Right cardiac atrium (tissue), 5 donors: ENCODE data around the gene TUBB. TPM values are rescaled to one million over a fixed set of nuclear protein-coding genes. Genes with fewer than 3 reads are reported as not detected.
A peak's percentile ranks its signal among the peaks of the same experiment; 100 is the strongest.

Experiments used
- ATAC-seq, 2 donors: fragments of 200-7000 bp; cut with Tn5 transposase; one replicate each; pipeline versions ENCODE4 v1.8.0 to v1.9.1; 2020; ENCODE audit warnings: moderate library complexity in 2 of 2, mild to moderate bottlenecking in 1 of 2
- DNase-seq, 3 donors: peaks; one replicate each; pipeline ENCODE4 v3.0.0-alpha.2; 2020
- H3K27ac ChIP-seq: one replicate; pipeline ENCODE4 v1.5.1; 2013; ENCODE audit warnings: mild to moderate bottlenecking, low read length, control low read depth, moderate library complexity
- H3K27me3 ChIP-seq: one replicate; pipeline ENCODE4 v1.6.1; 2013; ENCODE audit not compliant: control insufficient read depth, insufficient read depth
- H3K4me1 ChIP-seq: one replicate; pipeline ENCODE4 v1.6.1; 2013; ENCODE audit warnings: low read length; ENCODE audit not compliant: control insufficient read depth, insufficient read depth
- H3K4me3 ChIP-seq: one replicate; pipeline ENCODE4 v1.5.1; 2013; ENCODE audit warnings: low read length, control low read depth
- H3K9me3 ChIP-seq: one replicate; pipeline ENCODE4 v1.6.1; 2013; ENCODE audit warnings: low read length; ENCODE audit not compliant: control insufficient read depth
- WGBS: extraction: QIAGEN DNeasy Blood & Tissue Kit; methylation state at CpG from one replicate; pipeline ENCODE4 v1.1.7; 2013; 5-methylcytosine and 5-hydroxymethylcytosine counted together
- intact Hi-C, 4 donors: fragments of 100-400 bp; cut with DNase I; formaldehyde crosslinking; loops; one replicate each; pipeline versions ENCODE4 v1.11.0 to v1.14.0; 2022 to 2023
- polyA plus RNA-seq: library from polyadenylated mRNA; stranded (reverse); fragments of 200-250 nt; gene quantifications from one replicate; pipeline ENCODE4 v1.2.3, GENCODE V29; 2013
- total RNA-seq, 4 donors: library from RNA; stranded (reverse); fragmentation: NEBNext Ultra II Directional; extraction: Animal tissue kit (Norgen Biotek cat#: 25700); gene quantifications; one replicate each; pipeline ENCODE4 v1.2.1, GENCODE V29; 2021
- donor health status: healthy with polysubstance abuse.
- donor health status: DM: no; HTN: yes; CAD: no.
- donor health status: DM: no; HTN: no; CAD: no.
- donor health status: DM: no; HTN: yes; CAD: no; lungs with severe emphysema.
- donor health status: DM: yes; HTN: yes; CAD: no.

The TUBB gene
- total and polyA plus RNA-seq, 5 donors: 130 to 250 (median 171) TPM

GRCh38 chr6:30767158-30767943 lies 47.2 kb downstream of the TUBB start:
- Histone ChIP-seq H3K27me3 (no peaks in the 10 kb centered on the region), H3K4me3 (no peak overlapping the region), H3K9me3 (no peaks in the 10 kb centered on the region), H3K4me1 (peaks cover 17% of the 10 kb centered on the region), H3K27ac (peak overlapping the region; percentile 32)
- DNase-seq (no peak), ATAC-seq (no peak)
- intact Hi-C loops: no loop called here
- WGBS: 74% methylated on average over 9 of the region's 9 CpGs

DNA sequence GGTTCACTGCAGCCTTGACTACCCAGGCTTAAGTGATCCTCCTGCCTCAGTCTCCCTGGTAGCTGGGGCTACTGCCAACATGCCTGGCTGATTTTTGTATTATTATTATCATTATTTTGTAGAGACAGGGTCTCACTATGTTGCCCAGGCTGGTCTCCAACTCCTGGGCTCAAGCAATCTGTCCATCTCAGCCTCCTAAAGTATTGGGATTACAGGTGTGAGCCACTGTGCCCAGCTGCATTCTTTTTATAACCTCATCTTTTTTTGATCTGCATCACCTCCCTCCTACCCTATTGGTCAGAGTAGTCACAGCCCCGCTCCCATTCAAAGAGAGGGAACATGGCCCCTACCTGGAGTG lies 47.8 kb downstream of the TUBB start:
- DNase-seq (no peak), ATAC-seq (no peak)
- H3K4me3 ChIP-seq: no peak overlapping the region
- H3K4me1 ChIP-seq: peaks cover 17% of the 10 kb centered on the region
- no peaks in the 10 kb centered on the region for H3K27me3 ChIP-seq
- no peaks in the 10 kb centered on the region for H3K9me3 ChIP-seq
- intact Hi-C loops: no loop called here
- WGBS: 97% methylated on average over 1 of the region's 1 CpG
- no peak overlapping the region for H3K27ac ChIP-seq

DNA sequence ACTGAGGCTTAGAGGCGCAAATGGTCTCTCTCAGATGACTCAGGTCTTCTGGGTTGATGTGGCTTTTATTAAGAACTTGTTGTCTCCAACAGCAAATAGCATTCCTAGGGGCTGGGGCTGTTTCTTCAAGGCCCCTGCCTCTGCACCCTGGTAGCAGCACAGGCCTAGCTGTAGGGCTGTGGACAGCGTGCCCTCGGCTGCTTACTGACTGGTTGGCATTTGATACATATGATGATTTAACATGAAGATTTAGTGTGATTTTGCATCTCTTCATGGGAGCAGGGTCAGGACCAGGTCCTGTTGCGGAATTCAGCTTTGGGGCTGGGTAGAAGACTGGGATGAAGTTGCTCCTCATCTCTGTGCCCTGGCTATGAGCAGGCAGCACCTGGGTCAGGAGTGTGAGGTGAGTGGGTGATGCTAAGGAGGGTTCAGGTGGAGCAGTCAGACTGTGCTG lies 48.5 kb downstream of the TUBB start:
- intact Hi-C loops: no loop called here
- 96% methylated on average over 4 of the region's 4 CpGs for WGBS
- ATAC-seq: no peak

GRCh38 chr6:30769088-30769852 lies 49.1 kb downstream of the TUBB start:
- H3K4me3 ChIP-seq: no peak overlapping the region
- peak in 2 of 3 donors; percentile 65 to 70 for DNase-seq
- H3K27ac ChIP-seq: peak overlapping the region; percentile 47
- H3K27me3 ChIP-seq: no peaks in the 10 kb centered on the region
- peaks cover 12% of the 10 kb centered on the region for H3K4me1 ChIP-seq
- peak; percentile 74 to 92 for ATAC-seq
- no peaks in the 10 kb centered on the region for H3K9me3 ChIP-seq
- 21% methylated on average over 16 of the region's 16 CpGs for WGBS
- intact Hi-C loops: no loop called here

More for the DNA sequence above, 48.5 kb downstream of the TUBB start:
- no peaks in the 10 kb centered on the region for H3K27me3 ChIP-seq
- H3K9me3 ChIP-seq: no peaks in the 10 kb centered on the region
- no peak for DNase-seq
- no peak overlapping the region for H3K4me3 ChIP-seq
- peaks cover 14% of the 10 kb centered on the region for H3K4me1 ChIP-seq
- H3K27ac ChIP-seq: peak overlapping the region; percentile 47

DNA sequence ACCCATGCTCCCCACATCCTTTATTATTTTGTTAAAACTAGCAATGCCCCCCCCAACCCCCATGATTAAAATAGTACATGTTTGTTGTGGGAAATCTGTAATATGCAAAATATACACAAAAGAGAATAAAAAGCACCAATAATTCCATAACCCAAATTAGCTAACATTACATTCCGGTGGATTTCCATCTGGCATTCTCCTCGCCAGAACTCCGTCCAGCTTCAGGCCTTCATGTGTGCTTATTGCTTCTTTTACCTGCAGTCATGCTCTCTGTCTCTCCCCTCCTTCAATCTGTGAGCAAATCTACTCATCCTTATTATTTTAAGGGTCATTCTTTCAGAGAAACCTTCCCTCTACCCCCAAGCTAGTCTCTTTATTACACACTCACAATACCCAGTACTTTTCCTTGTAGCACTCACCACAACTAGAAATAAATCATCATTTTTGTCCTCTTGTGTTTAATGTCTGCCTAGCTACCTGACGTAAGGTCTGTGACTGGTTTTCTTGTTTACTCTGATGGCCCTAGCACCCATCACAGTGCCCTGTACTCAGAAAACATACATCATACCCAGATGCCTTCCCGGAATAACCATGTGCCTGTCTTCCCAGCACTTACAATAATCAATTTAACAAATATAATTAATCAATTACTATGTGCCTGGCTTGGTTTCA lies 49.8 kb downstream of the TUBB start:
- ATAC-seq (no peak), DNase-seq (no peak)
- Histone ChIP-seq H3K27me3 (no peaks in the 10 kb centered on the region), H3K4me1 (peaks cover 12% of the 10 kb centered on the region), H3K4me3 (no peak overlapping the region), H3K27ac (peak overlapping the region; percentile 44), H3K9me3 (no peaks in the 10 kb centered on the region)
- intact Hi-C loops: no loop called here
- 65% methylated on average over 5 of the region's 5 CpGs for WGBS

- Histone ChIP-seq H3K27me3 (no peaks in the 10 kb centered on the region), H3K27ac (no peak overlapping the region), H3K4me1 (peaks cover 12% of the 10 kb centered on the region), H3K4me3 (no peak overlapping the region), H3K9me3 (no peaks in the 10 kb centered on the region)
- DNase-seq (no peak), ATAC-seq (no peak)
- intact Hi-C loops: no loop called here
- WGBS: 89% methylated on average over 3 of the region's 3 CpGs
These were observed 50.4 kb downstream of the TUBB start for GRCh38 chr6:30770592-30770991.

DNA sequence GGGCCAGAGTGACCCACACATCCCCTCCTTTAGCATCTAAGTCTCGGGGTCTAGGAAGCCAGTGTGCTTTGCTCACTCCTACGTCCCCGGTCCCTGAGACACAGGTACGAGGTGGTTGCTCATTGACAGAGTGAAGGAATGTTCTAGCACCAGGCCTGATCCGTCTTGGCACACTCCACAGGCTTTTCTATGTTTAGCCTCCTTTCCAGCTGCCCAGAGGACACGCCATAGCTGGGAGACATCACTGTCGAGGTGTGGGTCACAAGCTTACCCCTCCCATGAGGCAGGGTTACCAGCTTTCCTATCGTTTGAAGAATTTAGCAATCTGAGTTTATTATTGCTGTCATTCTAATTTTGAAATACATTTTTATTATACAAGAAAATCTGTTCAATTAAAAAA lies 54.5 kb downstream of the TUBB start:
- peak in 1 of 2 donors; percentile 26 for ATAC-seq

More for the DNA sequence above, 54.5 kb downstream of the TUBB start:
- H3K4me3 ChIP-seq: no peak overlapping the region
- H3K9me3 ChIP-seq: no peaks in the 10 kb centered on the region
- no peak overlapping the region for H3K27ac ChIP-seq
- DNase-seq: no peak
- WGBS: 71% methylated on average over 8 of the region's 8 CpGs
- intact Hi-C loops: loop anchor here in 1 of 4 donors (5.0 kb wide), 1 partner anchor 48 kb away; no protein-coding TSS in a partner anchor
- H3K4me1 ChIP-seq: peaks cover 10% of the 10 kb centered on the region
- no peaks in the 10 kb centered on the region for H3K27me3 ChIP-seq

Other genes starting within 250 kb of the TUBB start
- gene HLA-E, start 230.8 kb upstream of the TUBB start, total RNA-seq: 100 to 1,000 TPM; 180 to 230 (median 214) TPM
- 227 TPM for gene HLA-E, start 230.8 kb upstream of the TUBB start, polyA plus RNA-seq
- 10 to 100 TPM; 22.7 to 33.7 (median 24.8) TPM for gene GNL1, start 163.9 kb upstream of the TUBB start, total RNA-seq
- 24.2 TPM for gene GNL1, start 163.9 kb upstream of the TUBB start, polyA plus RNA-seq
- 1 to 10 TPM; 4.4 to 5.7 (median 4.9) TPM for gene PRR3, start 163.1 kb upstream of the TUBB start, total RNA-seq
- 4.2 TPM for gene PRR3, start 163.1 kb upstream of the TUBB start, polyA plus RNA-seq
- 10 to 100 TPM; 36.7 to 40.7 (median 39.2) TPM for gene ABCF1, start 148.9 kb upstream of the TUBB start, total RNA-seq
- 26.8 TPM for gene ABCF1, start 148.9 kb upstream of the TUBB start, polyA plus RNA-seq
- gene PPP1R10, start 103.1 kb upstream of the TUBB start, total RNA-seq: 10 to 100 TPM; 36.5 to 46.6 (median 43.4) TPM
- 16.0 TPM for gene PPP1R10, start 103.1 kb upstream of the TUBB start, polyA plus RNA-seq
- gene MRPS18B, start 102.5 kb upstream of the TUBB start, total RNA-seq: 10 to 100 TPM; 60.2 to 77.5 (median 72.0) TPM
- 97.6 TPM for gene MRPS18B, start 102.5 kb upstream of the TUBB start, polyA plus RNA-seq
- gene ATAT1, start 93.5 kb upstream of the TUBB start, total RNA-seq: 1 to 10 TPM; 2.6 to 3.5 (median 3.2) TPM
- gene ATAT1, start 93.5 kb upstream of the TUBB start, polyA plus RNA-seq: 2.8 TPM
- 10 to 100 TPM; 37.9 to 53.0 (median 45.5) TPM for gene C6orf136, start 73.2 kb upstream of the TUBB start, total RNA-seq
- gene C6orf136, start 73.2 kb upstream of the TUBB start, polyA plus RNA-seq: 46.3 TPM
- gene DHX16, start 47.3 kb upstream of the TUBB start, total RNA-seq: 10 to 100 TPM; 18.2 to 23.4 (median 20.4) TPM
- 17.0 TPM for gene DHX16, start 47.3 kb upstream of the TUBB start, polyA plus RNA-seq
- 10 to 100 TPM; 21.8 to 33.9 (median 23.5) TPM for gene PPP1R18, start 33.7 kb upstream of the TUBB start, total RNA-seq
- gene PPP1R18, start 33.7 kb upstream of the TUBB start, polyA plus RNA-seq: 23.1 TPM
- gene NRM, start 29.4 kb upstream of the TUBB start, total RNA-seq: 1 to 10 TPM; 2.5 to 5.8 (median 5.0) TPM
- gene NRM, start 29.4 kb upstream of the TUBB start, polyA plus RNA-seq: 5.3 TPM
- 10 to 100 TPM; 20.7 to 26.6 (median 24.2) TPM for gene MDC1, start 3.1 kb upstream of the TUBB start, total RNA-seq
- 11.1 TPM for gene MDC1, start 3.1 kb upstream of the TUBB start, polyA plus RNA-seq
- 100 to 1,000 TPM; 180 to 208 (median 199) TPM for gene FLOT1, start 22.3 kb downstream of the TUBB start, total RNA-seq
- gene FLOT1, start 22.3 kb downstream of the TUBB start, polyA plus RNA-seq: 264 TPM
- 10 to 100 TPM; 22.4 to 60.2 (median 34.1) TPM for gene IER3, start 24.2 kb downstream of the TUBB start, total RNA-seq
- 63.6 TPM for gene IER3, start 24.2 kb downstream of the TUBB start, polyA plus RNA-seq
- 100 to 1,000 TPM in 2 of 4 donors, 10 to 100 TPM in 2; 96.2 to 120 (median 100) TPM for gene DDR1, start 164.2 kb downstream of the TUBB start, total RNA-seq
- 46.9 TPM for gene DDR1, start 164.2 kb downstream of the TUBB start, polyA plus RNA-seq
- gene GTF2H4, start 187.9 kb downstream of the TUBB start, total RNA-seq: 10 to 100 TPM; 13.6 to 29.7 (median 18.2) TPM
- gene GTF2H4, start 187.9 kb downstream of the TUBB start, polyA plus RNA-seq: 10.6 TPM
- gene VARS2, start 193.9 kb downstream of the TUBB start, total RNA-seq: 10 to 100 TPM; 14.8 to 20.8 (median 16.9) TPM
- 14.2 TPM for gene VARS2, start 193.9 kb downstream of the TUBB start, polyA plus RNA-seq
- gene SFTA2, start 211.8 kb downstream of the TUBB start, total RNA-seq: under 1 TPM in 1 of 4 donors, not detected in 3; 0.45 TPM
- gene SFTA2, start 211.8 kb downstream of the TUBB start, polyA plus RNA-seq: not detected
- gene MUCL3, start 220.6 kb downstream of the TUBB start, total RNA-seq: not detected
- gene MUCL3, start 220.6 kb downstream of the TUBB start, polyA plus RNA-seq: not detected